SHP77 (cell line): Measurements from ENCODE around the gene CAB39L.
"Not testable (repeated sequence)": the region's sequence is repeated elsewhere in the genome, so short reads cannot be mapped to it uniquely, and the experiment has no call there.

Experiments used
- DNase-seq, 2 experiments: peaks; one replicate each; lab custom pipeline; 2025; lab: John Stamatoyannopoulos, UW

Gene CAB39L

GRCh38 chr13:49346460-49346859 is 97.4 kb downstream of the CAB39L start:
- DNase-seq: no peak

GRCh38 chr13:49343731-49344130 is 100.1 kb downstream of the CAB39L start:
- no peak for DNase-seq

- no peak for DNase-seq
Observed at GRCh38 chr13:49343255-49343654, 100.6 kb downstream of the CAB39L start.

- no peak for DNase-seq
Observed at GRCh38 chr13:49342454-49342853, 101.4 kb downstream of the CAB39L start.

- DNase-seq: no peak
Observed at GRCh38 chr13:49341941-49342340, 101.9 kb downstream of the CAB39L start.

GRCh38 chr13:49341517-49341916 is 102.3 kb downstream of the CAB39L start:
- no peak for DNase-seq

GRCh38 chr13:49340161-49340560 is 103.7 kb downstream of the CAB39L start:
- DNase-seq: no peak

- DNase-seq: no peak
Observed at GRCh38 chr13:49336655-49337054, 107.2 kb downstream of the CAB39L start.

- DNase-seq: no peak
Observed at GRCh38 chr13:49330546-49330864, 113.4 kb downstream of the CAB39L start.

- no peak for DNase-seq
Observed at GRCh38 chr13:49329831-49330545, 113.9 kb downstream of the CAB39L start.

GRCh38 chr13:49327145-49327544 is 116.7 kb downstream of the CAB39L start:
- not testable (repeated sequence) for DNase-seq

- no peak for DNase-seq
Observed at GRCh38 chr13:49326222-49326917, 117.5 kb downstream of the CAB39L start.

GRCh38 chr13:49323344-49323743 is 120.5 kb downstream of the CAB39L start:
- DNase-seq: no peak

- DNase-seq: no peak
Observed at GRCh38 chr13:49322702-49323101, 121.2 kb downstream of the CAB39L start.

- DNase-seq: no peak
Observed at GRCh38 chr13:49320975-49321374, 122.9 kb downstream of the CAB39L start.

GRCh38 chr13:49319951-49320350 is 123.9 kb downstream of the CAB39L start:
- no peak for DNase-seq

GRCh38 chr13:49319551-49319950 is 124.3 kb downstream of the CAB39L start:
- DNase-seq: no peak

- no peak for DNase-seq
Observed at GRCh38 chr13:49315756-49316482, 127.9 kb downstream of the CAB39L start.

GRCh38 chr13:49315036-49315565 is 128.8 kb downstream of the CAB39L start:
- no peak for DNase-seq

GRCh38 chr13:49314344-49314882 is 129.5 kb downstream of the CAB39L start:
- DNase-seq: no peak

- no peak for DNase-seq
Observed at GRCh38 chr13:49311816-49312215, 132.0 kb downstream of the CAB39L start.

GRCh38 chr13:49310251-49310650 is 133.6 kb downstream of the CAB39L start:
- DNase-seq: no peak
